IMR-90 (cell line): ENCODE measurements around the gene CYP2E1. TPM values are rescaled to one million over a fixed set of nuclear protein-coding genes. Genes with fewer than 3 reads are reported as not detected.

Experiments
- ATAC-seq: fragments of 200-7000 bp; cut with Tn5 transposase; 2 replicates; pipeline ENCODE4 v1.9.1; 2020; ENCODE audit warnings: low read depth, mild to moderate bottlenecking, moderate library complexity
- BruUV-seq: library from RNA; stranded (reverse); fragments of 400-500 nt; replicated peaks from 2 replicates; lab custom pipeline; 2021; lab: Mats Ljungman, UMichigan
- CTCF ChIA-PET: fragments of 300-600 bp; formaldehyde crosslinking; extraction: SDS; loops from one replicate; lab custom pipeline; 2021; ENCODE audit warnings: antibody characterized with exemption; lab: Yijun Ruan, JAX
- POLR2A ChIA-PET: fragments of 300-600 bp; sonication (Branson Sonifier 250); formaldehyde crosslinking; loops from one replicate; lab custom pipeline; 2022; ENCODE audit warnings: antibody characterized with exemption; ENCODE audit not compliant: unreplicated experiment; lab: Charles Lee
- DNase-seq: peaks from one replicate; pipeline ENCODE4 v3.0.0; 2013
- H2AFZ ChIP-seq: replicated peaks from 2 replicates; pipeline ENCODE3; 2013; ENCODE audit warnings: low read length, mild to moderate bottlenecking; ENCODE audit not compliant: poor library complexity
- H2AK5ac ChIP-seq: 2 replicates; pipeline ENCODE4 v1.6.1; 2013; ENCODE audit warnings: low read depth, low read length, inconsistent platforms
- H2AK9ac ChIP-seq: replicated peaks from 2 replicates; pipeline ENCODE3; 2013; ENCODE audit warnings: mild to moderate bottlenecking, low read depth, low read length, moderate library complexity; ENCODE audit not compliant: poor library complexity
- H2BK120ac ChIP-seq: 2 replicates; pipeline ENCODE4 v1.6.1; 2013; ENCODE audit warnings: low read depth, low read length, inconsistent platforms
- H2BK15ac ChIP-seq: 3 replicates; pipeline ENCODE4 v1.6.1; 2013; ENCODE audit warnings: low read depth, low read length, inconsistent platforms
- H2BK20ac ChIP-seq: 2 replicates; pipeline ENCODE4 v1.6.1; 2013; ENCODE audit warnings: low read depth, mild to moderate bottlenecking, inconsistent platforms, low read length, moderate library complexity
- H2BK5ac ChIP-seq: 2 replicates; pipeline ENCODE4 v1.6.1; 2013; ENCODE audit warnings: mild to moderate bottlenecking, low read depth, low read length, inconsistent platforms; ENCODE audit not compliant: poor library complexity, severe bottlenecking
- H3K14ac ChIP-seq: replicated peaks from 2 replicates; pipeline ENCODE4 v1.6.1; 2013; ENCODE audit warnings: low read depth, low read length, inconsistent platforms
- H3K18ac ChIP-seq: 2 replicates; pipeline ENCODE4 v1.6.1; 2013; ENCODE audit warnings: low read depth, low read length, control low read depth
- H3K23ac ChIP-seq: 2 replicates; pipeline ENCODE4 v1.6.1; 2013; ENCODE audit warnings: low read depth, low read length, inconsistent platforms
- H3K27ac ChIP-seq: 2 replicates; pipeline ENCODE4 v1.5.1; 2013; ENCODE audit warnings: mild to moderate bottlenecking, control low read depth, low read length; ENCODE audit not compliant: insufficient read depth
- H3K27me3 ChIP-seq: 2 replicates; pipeline ENCODE4 v1.6.1; 2013; ENCODE audit warnings: low read length; ENCODE audit not compliant: control insufficient read depth, insufficient read depth
- H3K36me3 ChIP-seq: 2 replicates; pipeline ENCODE4 v1.6.1; 2013; ENCODE audit warnings: low read length, mixed read lengths; ENCODE audit not compliant: control insufficient read depth, insufficient read depth
- H3K4ac ChIP-seq: 2 replicates; pipeline ENCODE4 v1.6.1; 2013; ENCODE audit warnings: low read depth, low read length, inconsistent platforms
- H3K4me1 ChIP-seq: 2 replicates; pipeline ENCODE4 v1.6.1; 2013; ENCODE audit warnings: low read length, mixed read lengths; ENCODE audit not compliant: control insufficient read depth, insufficient read depth
- H3K4me2 ChIP-seq: 2 replicates; pipeline ENCODE4 v1.6.1; 2013; ENCODE audit warnings: low read depth, mild to moderate bottlenecking, control low read depth, low read length, moderate library complexity
- H3K4me3 ChIP-seq: 2 replicates; pipeline ENCODE4 v1.5.1; 2013; ENCODE audit warnings: low read depth, mild to moderate bottlenecking, control low read depth, low read length, moderate library complexity; ENCODE audit not compliant: insufficient read depth
- H3K56ac ChIP-seq: 2 replicates; pipeline ENCODE4 v1.6.1; 2013; ENCODE audit warnings: low read length, inconsistent platforms; ENCODE audit not compliant: insufficient read depth; ENCODE audit errors: extremely low read depth
- H3K79me1 ChIP-seq, 2 experiments: 2 replicates each; pipeline ENCODE4 v1.6.1; 2013; ENCODE audit warnings: low read length in 2 of 2, inconsistent platforms in 1 of 2, low read depth in 1 of 2
- H3K9ac ChIP-seq: 2 replicates; pipeline ENCODE4 v1.6.1; 2013; ENCODE audit warnings: low read depth, low read length, control low read depth
- H3K9me1 ChIP-seq: 2 replicates; pipeline ENCODE4 v1.6.1; 2013; ENCODE audit warnings: low read length, inconsistent platforms; ENCODE audit not compliant: insufficient read depth
- H3K9me3 ChIP-seq: 2 replicates; pipeline ENCODE4 v1.6.1; 2013; ENCODE audit warnings: low read length; ENCODE audit not compliant: control insufficient read depth, insufficient read depth
- H4K20me1 ChIP-seq: 2 replicates; pipeline ENCODE4 v1.6.1; 2013; ENCODE audit warnings: low read length, inconsistent platforms; ENCODE audit not compliant: insufficient read depth
- H4K5ac ChIP-seq: 2 replicates; pipeline ENCODE4 v1.6.1; 2013; ENCODE audit warnings: mild to moderate bottlenecking, low read depth, low read length, control low read depth
- H4K8ac ChIP-seq, 2 experiments: 2 replicates each; pipeline ENCODE4 v1.6.1; 2013; ENCODE audit warnings: low read depth in 2 of 2, low read length in 2 of 2, control low read depth in 1 of 2, inconsistent platforms in 1 of 2
- H4K91ac ChIP-seq: 2 replicates; pipeline ENCODE4 v1.6.1; 2013; ENCODE audit warnings: low read depth, low read length, inconsistent platforms; ENCODE audit not compliant: insufficient read depth
- BHLHE40 ChIP-seq: fragments of 150-350 bp; IDR thresholded peaks from 2 replicates; pipeline ENCODE4 v1.6.1; 2016; ENCODE audit warnings: mild to moderate bottlenecking, low read depth, low read length
- CEBPB ChIP-seq: IDR thresholded peaks from 2 replicates; pipeline ENCODE4 v1.6.1; 2012; ENCODE audit warnings: low read depth, low read length, improper control_type of control experiment
- CHD1 ChIP-seq: IDR thresholded peaks from 2 replicates; pipeline ENCODE4 v1.6.1; 2012; ENCODE audit warnings: low read depth, low read length, improper control_type of control experiment
- FOS ChIP-seq: fragments of 150-350 bp; IDR thresholded peaks from 2 replicates; pipeline ENCODE4 v1.6.1; 2016; ENCODE audit warnings: low read depth, low read length
- MAFK ChIP-seq: IDR thresholded peaks from 2 replicates; pipeline ENCODE4 v1.6.1; 2012; ENCODE audit warnings: low read depth, low read length, improper control_type of control experiment
- MAZ ChIP-seq: IDR thresholded peaks from 2 replicates; pipeline ENCODE4 v1.6.1; 2012; ENCODE audit warnings: low read depth, mild to moderate bottlenecking, low read length, improper control_type of control experiment, moderate library complexity, borderline replicate concordance
- MXI1 ChIP-seq: IDR thresholded peaks from 2 replicates; pipeline ENCODE4 v1.6.1; 2012; ENCODE audit warnings: low read depth, mild to moderate bottlenecking, low read length, moderate library complexity, borderline replicate concordance
- NFE2L2 ChIP-seq: fragments of 150-350 bp; IDR thresholded peaks from 2 replicates; pipeline ENCODE4 v1.6.1; 2016; ENCODE audit warnings: low read depth, mild to moderate bottlenecking, low read length
- RAD21 ChIP-seq: IDR thresholded peaks from 2 replicates; pipeline ENCODE4 v1.6.1; 2012; ENCODE audit warnings: low read length, improper control_type of control experiment
- RCOR1 ChIP-seq: IDR thresholded peaks from 2 replicates; pipeline ENCODE4 v1.6.1; 2012; ENCODE audit warnings: mild to moderate bottlenecking, low read length, improper control_type of control experiment; ENCODE audit not compliant: insufficient replicate concordance
- RFX5 ChIP-seq: IDR thresholded peaks from 2 replicates; pipeline ENCODE4 v1.8.0; 2012; ENCODE audit warnings: low read depth, mild to moderate bottlenecking, low read length, moderate library complexity
- SMC3 ChIP-seq: fragments of 150-350 bp; IDR thresholded peaks from 2 replicates; pipeline ENCODE4 v1.6.1; 2016; ENCODE audit warnings: low read depth, mild to moderate bottlenecking, antibody characterized with exemption, low read length, moderate library complexity
- WGBS, 2 experiments: methylation state at CpG; one replicate each; pipeline versions ENCODE4 v1.1.5 to v1.1.7; 2013; ENCODE audit warnings: missing lambda C conversion rate in 2 of 2; ENCODE audit not compliant: insufficient read length in 1 of 2; ENCODE audit errors: extremely low coverage in 2 of 2; 5-methylcytosine and 5-hydroxymethylcytosine counted together
- dilution Hi-C: fragments of 300-500 bp; cut with HindIII; formaldehyde crosslinking; loops from one replicate; pipeline ENCODE4 v1.14.3; 2018; ENCODE audit warnings: low sequenced_read_pairs; ENCODE audit not compliant: unreplicated experiment
- in situ Hi-C: fragments of 300-500 bp; cut with MboI; formaldehyde crosslinking; loops from 3 replicates; pipeline ENCODE4 v1.14.3; 2019; ENCODE audit warnings: low sequenced_read_pairs, inconsistent platforms, mixed read lengths
- intact Hi-C: fragments of 100-400 bp; cut with micrococcal nuclease; formaldehyde crosslinking; loops from 2 replicates; pipeline ENCODE4 v1.10.0; 2022
- polyA plus RNA-seq, 3 experiments: library from polyadenylated mRNA; depleted of rRNA; stranded (reverse); fragments of >200 nt; gene quantifications; 2 replicates each; pipeline ENCODE4 v1.2.3, GENCODE V29; 2012; ENCODE audit warnings: low replicate concordance in 1 of 3
- total RNA-seq: library from RNA; depleted of rRNA; stranded (reverse); fragments of >200 nt; gene quantifications from 2 replicates; pipeline ENCODE4 v1.2.3, GENCODE V29; 2012
- TF ChIP-seq, protein P1 (sequence below): fragments of 150-350 bp; IDR thresholded peaks from 2 replicates; pipeline ENCODE4 v1.6.1; 2016; ENCODE audit warnings: low read depth, mild to moderate bottlenecking, low read length, moderate library complexity, borderline replicate concordance
- TF ChIP-seq, protein P2 (sequence below): conservative IDR thresholded peaks from 2 replicates; pipeline ENCODE4 v1.5.1; 2012; ENCODE audit warnings: mild to moderate bottlenecking, low read depth, low read length, improper control_type of control experiment
- TF ChIP-seq, protein P3 (sequence below): fragments of 150-350 bp; IDR thresholded peaks from 2 replicates; pipeline ENCODE4 v1.6.1; 2017; ENCODE audit warnings: mild to moderate bottlenecking, antibody characterized with exemption, low read length, low read depth

The CYP2E1 gene
- total and polyA plus RNA-seq, 2 of the 4 experiments (the other 2 are of a cell fraction): 0.36 to 1.7 TPM

DNA sequence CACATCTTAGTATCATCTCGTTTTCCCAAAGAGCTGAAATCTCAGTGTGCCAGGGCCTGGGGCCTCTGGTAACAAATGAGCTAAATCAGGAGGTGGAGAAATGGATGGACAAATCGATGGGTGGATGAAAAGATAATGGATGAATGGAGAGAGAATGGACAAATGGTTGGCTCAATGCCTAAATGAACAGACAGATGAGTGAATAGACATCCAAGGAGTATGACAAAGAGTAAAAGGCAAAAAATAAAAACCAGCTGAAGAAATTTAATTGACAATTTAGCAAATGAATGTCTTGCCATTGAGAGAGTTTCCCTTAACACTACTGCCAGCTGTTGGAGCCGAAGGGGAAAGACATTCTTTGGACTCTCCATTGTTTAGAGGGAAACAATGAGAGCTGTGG, 30.2 kb downstream of the CYP2E1 start:
- ChIA-PET POLR2A (no interaction called here), CTCF (no interaction called here)
- H2AK5ac ChIP-seq: no peak overlapping the region
- H2AK9ac ChIP-seq: no peak overlapping the region
- H3K9me3 ChIP-seq: no peaks in the 10 kb centered on the region
- no peak overlapping the region for H3K18ac ChIP-seq
- BruUV-seq: no TSS peak
- in situ Hi-C loops: no loop called here
- H2AFZ ChIP-seq: no peak overlapping the region
- no peak overlapping the region for H2BK20ac ChIP-seq
- no peak overlapping the region for H2BK120ac ChIP-seq
- no peak for TF ChIP-seq CEBPB
- TF ChIP-seq SMC3: no peak
- TF ChIP-seq MXI1: no peak
- no peak for TF ChIP-seq RFX5
- TF ChIP-seq MAZ: no peak
- TF ChIP-seq, protein P1, sequence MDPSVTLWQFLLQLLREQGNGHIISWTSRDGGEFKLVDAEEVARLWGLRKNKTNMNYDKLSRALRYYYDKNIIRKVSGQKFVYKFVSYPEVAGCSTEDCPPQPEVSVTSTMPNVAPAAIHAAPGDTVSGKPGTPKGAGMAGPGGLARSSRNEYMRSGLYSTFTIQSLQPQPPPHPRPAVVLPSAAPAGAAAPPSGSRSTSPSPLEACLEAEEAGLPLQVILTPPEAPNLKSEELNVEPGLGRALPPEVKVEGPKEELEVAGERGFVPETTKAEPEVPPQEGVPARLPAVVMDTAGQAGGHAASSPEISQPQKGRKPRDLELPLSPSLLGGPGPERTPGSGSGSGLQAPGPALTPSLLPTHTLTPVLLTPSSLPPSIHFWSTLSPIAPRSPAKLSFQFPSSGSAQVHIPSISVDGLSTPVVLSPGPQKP: no peak
- TF ChIP-seq FOS: no peak
- no peak for TF ChIP-seq MAFK
- TF ChIP-seq RAD21: no peak
- no peak for TF ChIP-seq NFE2L2
- TF ChIP-seq BHLHE40: no peak
- TF ChIP-seq, protein P2, sequence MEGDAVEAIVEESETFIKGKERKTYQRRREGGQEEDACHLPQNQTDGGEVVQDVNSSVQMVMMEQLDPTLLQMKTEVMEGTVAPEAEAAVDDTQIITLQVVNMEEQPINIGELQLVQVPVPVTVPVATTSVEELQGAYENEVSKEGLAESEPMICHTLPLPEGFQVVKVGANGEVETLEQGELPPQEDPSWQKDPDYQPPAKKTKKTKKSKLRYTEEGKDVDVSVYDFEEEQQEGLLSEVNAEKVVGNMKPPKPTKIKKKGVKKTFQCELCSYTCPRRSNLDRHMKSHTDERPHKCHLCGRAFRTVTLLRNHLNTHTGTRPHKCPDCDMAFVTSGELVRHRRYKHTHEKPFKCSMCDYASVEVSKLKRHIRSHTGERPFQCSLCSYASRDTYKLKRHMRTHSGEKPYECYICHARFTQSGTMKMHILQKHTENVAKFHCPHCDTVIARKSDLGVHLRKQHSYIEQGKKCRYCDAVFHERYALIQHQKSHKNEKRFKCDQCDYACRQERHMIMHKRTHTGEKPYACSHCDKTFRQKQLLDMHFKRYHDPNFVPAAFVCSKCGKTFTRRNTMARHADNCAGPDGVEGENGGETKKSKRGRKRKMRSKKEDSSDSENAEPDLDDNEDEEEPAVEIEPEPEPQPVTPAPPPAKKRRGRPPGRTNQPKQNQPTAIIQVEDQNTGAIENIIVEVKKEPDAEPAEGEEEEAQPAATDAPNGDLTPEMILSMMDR: no peak
- no peak for TF ChIP-seq CHD1
- TF ChIP-seq RCOR1: no peak
- TF ChIP-seq, protein P3, sequence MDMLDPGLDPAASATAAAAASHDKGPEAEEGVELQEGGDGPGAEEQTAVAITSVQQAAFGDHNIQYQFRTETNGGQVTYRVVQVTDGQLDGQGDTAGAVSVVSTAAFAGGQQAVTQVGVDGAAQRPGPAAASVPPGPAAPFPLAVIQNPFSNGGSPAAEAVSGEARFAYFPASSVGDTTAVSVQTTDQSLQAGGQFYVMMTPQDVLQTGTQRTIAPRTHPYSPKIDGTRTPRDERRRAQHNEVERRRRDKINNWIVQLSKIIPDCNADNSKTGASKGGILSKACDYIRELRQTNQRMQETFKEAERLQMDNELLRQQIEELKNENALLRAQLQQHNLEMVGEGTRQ: no peak
- H3K4me2 ChIP-seq: no peak overlapping the region
- H3K36me3 ChIP-seq: no peaks in the 10 kb centered on the region
- H3K56ac ChIP-seq: no peak overlapping the region
- H3K27ac ChIP-seq: no peak overlapping the region
- H4K5ac ChIP-seq: no peak overlapping the region
- H3K9ac ChIP-seq: no peak overlapping the region
- H3K4me3 ChIP-seq: no peak overlapping the region
- dilution Hi-C loops: no loop called here
- no peaks in the 10 kb centered on the region for H3K79me1 ChIP-seq
- intact Hi-C loops: no loop called here
- H3K23ac ChIP-seq: no peak overlapping the region
- no peak overlapping the region for H2BK5ac ChIP-seq
- ATAC-seq (no peak), DNase-seq (no peak)
- H4K8ac ChIP-seq: no peak overlapping the region
- H2BK15ac ChIP-seq: no peak overlapping the region
- H3K14ac ChIP-seq: no peak overlapping the region
- H3K4me1 ChIP-seq: no peaks in the 10 kb centered on the region
- H3K9me1 ChIP-seq: no peaks in the 10 kb centered on the region
- H4K20me1 ChIP-seq: no peaks in the 10 kb centered on the region
- no peaks in the 10 kb centered on the region for H3K27me3 ChIP-seq
- WGBS, 2 experiments: 0% methylated on average over 1 of the region's 3 CpGs; no CpG with 5 or more reads in 1 of the 2 experiments
- H3K4ac ChIP-seq: no peak overlapping the region
- H4K91ac ChIP-seq: no peak overlapping the region
